Measurements from ENCODE around the gene MFAP5.

The MFAP5 gene

GRCh38 chr12:8603856-8604255 lies 58.8 kb downstream of the MFAP5 start:
- TF ChIP-seq CTCF (IDR thresholded peaks at IDR 0.05; ENCODE audit: low read depth, low read length) = no peak
- no peak overlapping the region for H3K4me3 ChIP-seq (ENCODE audit: low read depth, low read length)
- no peak for DNase-seq (ENCODE audit: low read depth, low spot score)
- in situ Hi-C loops (cut with HindIII; ENCODE audit: low sequenced_read_pairs) = no loop called here

- in situ Hi-C loops (cut with HindIII; ENCODE audit: low sequenced_read_pairs) = no loop called here
- no peak for DNase-seq (ENCODE audit: low read depth, low spot score)
- TF ChIP-seq CTCF (IDR thresholded peaks at IDR 0.05; ENCODE audit: low read depth, low read length) = no peak
- no peak overlapping the region for H3K4me3 ChIP-seq (ENCODE audit: low read depth, low read length)
Measured at GRCh38 chr12:8603286-8603685, 59.3 kb downstream of the MFAP5 start.

GRCh38 chr12:8596561-8596960 lies 66.1 kb downstream of the MFAP5 start:
- no peak for DNase-seq (ENCODE audit: low read depth, low spot score)
- in situ Hi-C loops (cut with HindIII; ENCODE audit: low sequenced_read_pairs) = no loop called here
- no peak for TF ChIP-seq CTCF (IDR thresholded peaks at IDR 0.05; ENCODE audit: low read depth, low read length)
- no peak overlapping the region for H3K4me3 ChIP-seq (ENCODE audit: low read depth, low read length)

Data from astrocyte of the spinal cord (primary cell).